ENCODE measurements around the gene RTL9.

DNA sequence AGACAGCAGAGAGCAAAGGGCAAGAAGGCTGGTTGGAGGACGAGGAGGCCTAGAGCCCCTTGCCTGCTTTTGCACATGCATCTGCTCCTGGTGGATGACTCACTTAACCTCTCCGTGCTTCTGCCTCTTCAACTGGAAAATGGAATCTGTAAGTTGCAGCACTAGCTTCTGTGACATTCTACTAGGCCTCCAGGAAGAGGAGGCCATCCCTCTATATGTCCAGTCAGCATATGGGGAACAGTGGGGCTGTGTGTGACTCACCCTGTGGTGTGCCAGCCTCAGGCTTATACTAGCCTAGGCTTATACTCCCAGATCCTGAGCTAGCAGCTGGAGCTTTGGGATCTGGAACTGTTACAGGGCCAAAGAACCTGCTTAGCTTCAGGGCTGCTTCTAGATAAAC, 36.0 kb downstream of the RTL9 start:
- TF ChIP-seq, protein P1, sequence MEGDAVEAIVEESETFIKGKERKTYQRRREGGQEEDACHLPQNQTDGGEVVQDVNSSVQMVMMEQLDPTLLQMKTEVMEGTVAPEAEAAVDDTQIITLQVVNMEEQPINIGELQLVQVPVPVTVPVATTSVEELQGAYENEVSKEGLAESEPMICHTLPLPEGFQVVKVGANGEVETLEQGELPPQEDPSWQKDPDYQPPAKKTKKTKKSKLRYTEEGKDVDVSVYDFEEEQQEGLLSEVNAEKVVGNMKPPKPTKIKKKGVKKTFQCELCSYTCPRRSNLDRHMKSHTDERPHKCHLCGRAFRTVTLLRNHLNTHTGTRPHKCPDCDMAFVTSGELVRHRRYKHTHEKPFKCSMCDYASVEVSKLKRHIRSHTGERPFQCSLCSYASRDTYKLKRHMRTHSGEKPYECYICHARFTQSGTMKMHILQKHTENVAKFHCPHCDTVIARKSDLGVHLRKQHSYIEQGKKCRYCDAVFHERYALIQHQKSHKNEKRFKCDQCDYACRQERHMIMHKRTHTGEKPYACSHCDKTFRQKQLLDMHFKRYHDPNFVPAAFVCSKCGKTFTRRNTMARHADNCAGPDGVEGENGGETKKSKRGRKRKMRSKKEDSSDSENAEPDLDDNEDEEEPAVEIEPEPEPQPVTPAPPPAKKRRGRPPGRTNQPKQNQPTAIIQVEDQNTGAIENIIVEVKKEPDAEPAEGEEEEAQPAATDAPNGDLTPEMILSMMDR (conservative IDR thresholded peaks at IDR 0.05 in 1 of 2, IDR thresholded peaks at IDR 0.05 in 1 of 2; ENCODE audit: low read depth in 1 of 2, low read length in 2 of 2) = no peak
- TF ChIP-seq EZH2 (IDR thresholded peaks at IDR 0.05; ENCODE audit: low read length, missing control alignments) = no peak
